Spleen (tissue), 7 donors: ENCODE results near the gene ARHGAP28.

Source experiments
- POLR2A ChIP-seq, 3 donors: fragments of 450-650 bp; IDR thresholded peaks; one replicate each; pipeline ENCODE4 v1.5.1; 2017; ENCODE audit warnings: antibody characterized with exemption in 3 of 3, mild to moderate bottlenecking in 1 of 3
- POLR2AphosphoS5 ChIP-seq, 3 donors: sonication (generic); formaldehyde crosslinking; IDR thresholded peaks; one replicate each; pipeline ENCODE4 v1.5.1; 2017; ENCODE audit warnings: antibody characterized with exemption in 3 of 3
- TF ChIP-seq, protein P1 (sequence below), 11 experiments: fragments of 200-600 bp in 7 of 11; fragments of 450-650 bp in 4 of 11; sonication (generic) in 4 of 11; IDR thresholded peaks in 8 of 11; conservative IDR thresholded peaks in 3 of 11; 1 replicate in 7 of 11; 2 replicates in 4 of 11; pipeline versions ENCODE4 v1.4.0 to v1.8.0; 2016 to 2021; ENCODE audit warnings: antibody characterized with exemption in 11 of 11, inconsistent platforms in 4 of 11, mild to moderate bottlenecking in 1 of 11
- donor health status: DM: no; HTN: no; CAD: no; lungs with moderate emphysema.
- donor health status: DM: no; HTN: no; CAD: no.
- donor health status: DM: no; HTN: no; CAD: no.

- TF ChIP-seq POLR2A (IDR thresholded peaks at IDR 0.05): no peak
- TF ChIP-seq, protein P1, sequence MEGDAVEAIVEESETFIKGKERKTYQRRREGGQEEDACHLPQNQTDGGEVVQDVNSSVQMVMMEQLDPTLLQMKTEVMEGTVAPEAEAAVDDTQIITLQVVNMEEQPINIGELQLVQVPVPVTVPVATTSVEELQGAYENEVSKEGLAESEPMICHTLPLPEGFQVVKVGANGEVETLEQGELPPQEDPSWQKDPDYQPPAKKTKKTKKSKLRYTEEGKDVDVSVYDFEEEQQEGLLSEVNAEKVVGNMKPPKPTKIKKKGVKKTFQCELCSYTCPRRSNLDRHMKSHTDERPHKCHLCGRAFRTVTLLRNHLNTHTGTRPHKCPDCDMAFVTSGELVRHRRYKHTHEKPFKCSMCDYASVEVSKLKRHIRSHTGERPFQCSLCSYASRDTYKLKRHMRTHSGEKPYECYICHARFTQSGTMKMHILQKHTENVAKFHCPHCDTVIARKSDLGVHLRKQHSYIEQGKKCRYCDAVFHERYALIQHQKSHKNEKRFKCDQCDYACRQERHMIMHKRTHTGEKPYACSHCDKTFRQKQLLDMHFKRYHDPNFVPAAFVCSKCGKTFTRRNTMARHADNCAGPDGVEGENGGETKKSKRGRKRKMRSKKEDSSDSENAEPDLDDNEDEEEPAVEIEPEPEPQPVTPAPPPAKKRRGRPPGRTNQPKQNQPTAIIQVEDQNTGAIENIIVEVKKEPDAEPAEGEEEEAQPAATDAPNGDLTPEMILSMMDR (IDR thresholded peaks at IDR 0.05 in 8 of 11, conservative IDR thresholded peaks at IDR 0.05 in 3 of 11): no peak
- TF ChIP-seq POLR2AphosphoS5 (IDR thresholded peaks at IDR 0.05): no peak
Observed at GRCh38 chr18:6947338-6948030, 218.0 kb downstream of the ARHGAP28 start.
